ENCODE data around the gene ZNF655. TPM values are rescaled to one million over a fixed set of nuclear protein-coding genes. Genes with fewer than 3 reads are reported as not detected.
A peak's percentile ranks its signal among the peaks of the same experiment; 100 is the strongest.
"Not testable (repeated sequence)": the region's sequence is repeated elsewhere in the genome, so short reads cannot be mapped to it uniquely, and the experiment has no call there.

ZNF655 gene
- total RNA-seq, 1 donor from 2014 or later: 26.1 TPM

DNA sequence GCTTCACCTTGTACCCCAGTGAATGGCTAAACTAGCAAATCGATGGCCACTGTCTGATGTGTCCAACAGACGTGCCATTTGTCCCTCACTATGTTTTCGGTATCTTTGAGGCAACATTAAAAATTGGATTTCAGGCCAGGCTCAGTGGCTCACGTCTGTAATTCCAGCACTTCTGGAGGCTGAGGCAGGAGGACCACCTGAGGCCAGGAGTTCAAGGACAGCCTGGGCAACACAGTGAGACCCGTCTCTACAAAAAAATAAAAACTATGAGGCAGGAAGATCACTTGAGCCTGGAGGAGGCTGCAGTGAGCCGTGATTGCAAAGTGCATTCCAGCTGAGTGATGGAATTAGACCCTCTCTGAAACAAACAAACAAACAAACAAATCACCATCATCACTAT, 14.5 kb upstream of the ZNF655 start:
- intact Hi-C loops (cut with micrococcal nuclease): no loop called here
- Histone ChIP-seq H3K4me3 (no peak overlapping the region), H3K36me3 (peaks cover 42% of the 10 kb centered on the region), H3K9me3 (replicated peaks) (peaks cover 88% of the 10 kb centered on the region), H3K27me3 (ENCODE audit: low read depth) (no peaks in the 10 kb centered on the region), H3K4me1 (no peaks in the 10 kb centered on the region), H3K27ac (replicated peaks) (no peak overlapping the region)
- TF ChIP-seq, protein P1, sequence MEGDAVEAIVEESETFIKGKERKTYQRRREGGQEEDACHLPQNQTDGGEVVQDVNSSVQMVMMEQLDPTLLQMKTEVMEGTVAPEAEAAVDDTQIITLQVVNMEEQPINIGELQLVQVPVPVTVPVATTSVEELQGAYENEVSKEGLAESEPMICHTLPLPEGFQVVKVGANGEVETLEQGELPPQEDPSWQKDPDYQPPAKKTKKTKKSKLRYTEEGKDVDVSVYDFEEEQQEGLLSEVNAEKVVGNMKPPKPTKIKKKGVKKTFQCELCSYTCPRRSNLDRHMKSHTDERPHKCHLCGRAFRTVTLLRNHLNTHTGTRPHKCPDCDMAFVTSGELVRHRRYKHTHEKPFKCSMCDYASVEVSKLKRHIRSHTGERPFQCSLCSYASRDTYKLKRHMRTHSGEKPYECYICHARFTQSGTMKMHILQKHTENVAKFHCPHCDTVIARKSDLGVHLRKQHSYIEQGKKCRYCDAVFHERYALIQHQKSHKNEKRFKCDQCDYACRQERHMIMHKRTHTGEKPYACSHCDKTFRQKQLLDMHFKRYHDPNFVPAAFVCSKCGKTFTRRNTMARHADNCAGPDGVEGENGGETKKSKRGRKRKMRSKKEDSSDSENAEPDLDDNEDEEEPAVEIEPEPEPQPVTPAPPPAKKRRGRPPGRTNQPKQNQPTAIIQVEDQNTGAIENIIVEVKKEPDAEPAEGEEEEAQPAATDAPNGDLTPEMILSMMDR (IDR thresholded peaks at IDR 0.05; ENCODE audit: borderline replicate concordance): no peak
- DNase-seq: no peak

DNA sequence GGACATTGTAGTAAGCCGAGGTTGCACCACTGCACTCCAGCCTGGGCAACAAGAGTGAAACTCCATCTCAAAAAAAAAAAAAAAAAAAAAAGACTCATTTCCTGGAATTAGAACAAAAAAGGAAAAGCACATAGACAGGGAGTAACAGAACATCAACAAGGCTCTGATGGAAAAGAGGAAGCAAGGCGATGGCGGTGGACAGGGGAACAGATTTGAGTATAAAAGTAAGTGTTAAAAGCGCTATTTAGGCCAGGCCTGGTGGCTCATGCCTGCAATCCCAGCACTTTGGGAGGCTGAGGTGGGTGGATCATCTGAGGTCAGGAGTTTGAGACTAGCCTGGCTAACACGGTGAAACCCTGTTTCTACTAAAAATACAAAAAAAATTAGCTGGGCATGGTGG, 13.1 kb upstream of the ZNF655 start:
- DNase-seq; intact Hi-C loops (cut with micrococcal nuclease); H3K27me3 ChIP-seq (ENCODE audit: low read depth); H3K27ac ChIP-seq (replicated peaks); H3K4me1 ChIP-seq; H3K4me3 ChIP-seq: not testable (repeated sequence)
- Histone ChIP-seq H3K9me3 (replicated peaks) (peaks cover 78% of the 10 kb centered on the region), H3K36me3 (peaks cover 44% of the 10 kb centered on the region)

DNA sequence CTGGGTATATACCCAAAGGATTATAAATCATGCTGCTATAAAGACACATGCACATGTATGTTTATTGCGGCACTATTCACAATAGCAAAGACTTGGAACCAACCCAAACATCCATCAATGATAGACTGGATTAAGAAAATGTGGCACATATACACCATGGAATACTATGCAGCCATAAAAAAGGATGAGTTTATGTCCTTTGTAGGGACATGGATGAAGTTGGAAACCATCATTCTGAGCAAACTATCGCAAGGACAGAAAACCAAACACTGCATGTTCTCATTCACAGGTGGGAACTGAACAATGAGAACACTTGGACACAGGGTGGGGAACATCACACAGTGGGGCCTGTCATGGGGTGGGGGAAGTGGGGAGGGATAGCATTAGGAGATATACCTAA, 8.9 kb upstream of the ZNF655 start:
- intact Hi-C loops (cut with micrococcal nuclease); H3K27me3 ChIP-seq (ENCODE audit: low read depth); H3K4me3 ChIP-seq; DNase-seq; H3K27ac ChIP-seq (replicated peaks): not testable (repeated sequence)
- Histone ChIP-seq H3K4me1 (peaks cover 25% of the 10 kb centered on the region), H3K36me3 (peaks cover 43% of the 10 kb centered on the region), H3K9me3 (replicated peaks) (peaks cover 37% of the 10 kb centered on the region)

DNA sequence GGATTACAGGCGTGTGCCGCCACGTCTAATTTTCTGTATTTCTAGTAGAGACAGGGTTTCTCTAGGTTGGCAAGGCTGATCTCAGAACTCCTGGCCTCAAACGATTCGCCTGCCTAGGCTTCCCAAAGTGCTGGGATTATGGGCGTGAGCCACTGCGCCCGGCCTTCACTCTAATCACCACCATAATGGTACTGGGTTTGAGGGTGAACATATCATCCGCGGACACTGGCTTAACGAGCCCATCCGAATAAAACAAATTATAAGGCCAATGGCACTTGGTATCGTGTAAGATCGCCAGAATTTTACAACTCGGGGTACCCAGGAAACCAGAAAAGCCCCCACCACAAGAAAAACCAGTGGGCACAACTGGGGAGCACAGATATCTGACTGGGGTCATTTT, 7.1 kb upstream of the ZNF655 start:
- H3K27me3 ChIP-seq (ENCODE audit: low read depth): no peaks in the 10 kb centered on the region
- H3K27ac ChIP-seq (replicated peaks): peak overlapping the region; percentile 91
- no peak for DNase-seq
- TF ChIP-seq, protein P1 (IDR thresholded peaks at IDR 0.05; ENCODE audit: borderline replicate concordance): no peak
- H3K9me3 ChIP-seq (replicated peaks): peaks cover 27% of the 10 kb centered on the region
- H3K4me3 ChIP-seq: peak overlapping the region; percentile 91
- peaks cover 42% of the 10 kb centered on the region for H3K36me3 ChIP-seq
- peaks cover 26% of the 10 kb centered on the region for H3K4me1 ChIP-seq
- intact Hi-C loops (cut with micrococcal nuclease): no loop called here

DNA sequence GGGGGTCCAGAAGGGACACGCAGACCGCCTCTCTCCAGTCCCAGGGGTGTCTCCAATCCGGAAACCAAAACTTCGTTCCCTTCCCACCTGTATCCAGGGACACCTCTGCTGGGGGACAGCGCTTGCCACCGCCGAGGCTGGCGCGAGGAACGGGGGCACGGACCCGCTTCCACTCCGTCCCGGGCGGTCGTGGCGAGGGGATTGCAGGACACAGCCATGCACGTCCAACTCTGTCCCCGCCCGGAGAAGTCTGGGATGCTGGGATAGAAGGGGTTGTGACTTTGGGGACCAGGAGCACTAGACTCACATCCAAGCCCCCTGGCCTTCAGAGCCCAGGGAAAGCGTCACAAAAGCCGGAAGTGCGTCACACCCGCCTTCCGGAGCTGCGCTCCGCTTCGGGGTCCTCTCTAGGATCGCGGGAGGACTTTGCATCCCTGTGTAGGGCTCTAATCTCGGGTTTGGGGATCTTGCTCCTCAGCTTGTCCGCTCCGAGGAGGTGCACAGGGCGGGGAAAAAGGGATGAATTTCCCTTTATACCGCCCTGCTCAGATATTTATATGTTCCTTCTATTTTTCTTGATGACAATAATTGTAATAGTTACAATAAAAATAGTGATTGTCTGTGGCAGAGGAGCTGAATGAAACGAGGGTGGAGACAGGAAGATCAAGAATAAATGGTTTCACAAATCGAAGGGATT, 6.5 kb upstream of the ZNF655 start, which contains the start of gene FAM200A:
Gene FAM200A (minus strand): TSS at position 348 of the 697 bp plus-strand sequence. CDS start 3,707 bp downstream, outside the sequence.
- Histone ChIP-seq H3K4me3 (peak within 1 kb of the TSS; percentile 91), H3K4me1 (peaks cover 31% of the 10 kb centered on the region), H3K27ac (replicated peaks) (peak within 1 kb of the TSS; percentile 91), H3K9me3 (replicated peaks) (peaks cover 22% of the 10 kb centered on the region), H3K36me3 (peaks cover 42% of the 10 kb centered on the region), H3K27me3 (ENCODE audit: low read depth) (no peaks in the 10 kb centered on the region)
- TF ChIP-seq, protein P1 (IDR thresholded peaks at IDR 0.05; ENCODE audit: borderline replicate concordance): no peak
- DNase-seq: peak; percentile 86
- intact Hi-C loops (cut with micrococcal nuclease): no loop called here

DNA sequence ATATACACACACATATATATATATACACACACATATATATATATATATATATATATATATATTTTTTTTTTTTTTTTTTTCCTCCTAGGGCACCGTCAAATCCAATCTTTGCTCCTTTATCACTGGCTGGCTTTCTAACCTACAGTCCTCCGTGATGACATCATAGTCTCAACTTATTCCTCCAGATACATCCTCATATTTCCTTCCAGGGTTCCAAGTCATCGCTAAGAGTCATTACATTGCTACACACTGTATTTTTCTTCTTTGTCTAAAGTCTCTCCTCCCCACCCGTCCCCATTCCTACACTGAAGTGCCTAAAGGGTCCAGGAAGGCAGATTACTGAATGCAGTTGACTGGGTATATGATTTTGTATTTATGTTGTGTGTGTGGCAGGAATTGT, 5.4 kb upstream of the ZNF655 start:
- no peak overlapping the region for H3K27ac ChIP-seq (replicated peaks)
- peaks cover 13% of the 10 kb centered on the region for H3K9me3 ChIP-seq (replicated peaks)
- DNase-seq: no peak
- no peaks in the 10 kb centered on the region for H3K27me3 ChIP-seq (ENCODE audit: low read depth)
- TF ChIP-seq, protein P1 (IDR thresholded peaks at IDR 0.05; ENCODE audit: borderline replicate concordance): no peak
- H3K4me1 ChIP-seq: peaks cover 43% of the 10 kb centered on the region
- peaks cover 31% of the 10 kb centered on the region for H3K36me3 ChIP-seq
- intact Hi-C loops (cut with micrococcal nuclease): no loop called here
- no peak overlapping the region for H3K4me3 ChIP-seq

Data from left ventricle myocardium inferior (tissue), 1 donor.